GM23338 (cell line): ENCODE data around the gene AMPD3. TPM values are rescaled to one million over a fixed set of nuclear protein-coding genes. Genes with fewer than 3 reads are reported as not detected.

ENCODE experiments used
- ATAC-seq: fragments of 200-7000 bp; cut with Tn5 transposase; 3 replicates; pipeline ENCODE4 v1.9.1; 2020
- DNase-seq: peaks from one replicate; pipeline ENCODE4 v3.0.0-alpha.2; 2015; ENCODE audit warnings: low spot score
- H2AFZ ChIP-seq: fragments of 200-600 bp; sonication (generic); 2 replicates; pipeline ENCODE4 v1.8.0; 2016; ENCODE audit warnings: antibody characterized with exemption, mild to moderate bottlenecking, moderate library complexity
- H3F3A ChIP-seq: fragments of 200-600 bp; sonication (generic); replicated peaks from 2 replicates; pipeline ENCODE4 v1.8.0; 2017; ENCODE audit warnings: antibody characterized with exemption, mixed run types, low read depth
- H3K27ac ChIP-seq: fragments of 200-600 bp; sonication (generic); 2 replicates; pipeline ENCODE4 v1.6.1; 2016; ENCODE audit warnings: low read depth
- H3K27me3 ChIP-seq: fragments of 200-600 bp; sonication (generic); 2 replicates; pipeline ENCODE4 v1.8.0; 2016; ENCODE audit warnings: mild to moderate bottlenecking, mixed run types, moderate library complexity; ENCODE audit not compliant: insufficient read depth
- H3K36me3 ChIP-seq: fragments of 200-600 bp; sonication (generic); 2 replicates; pipeline ENCODE4 v1.8.0; 2016; ENCODE audit warnings: mild to moderate bottlenecking; ENCODE audit not compliant: insufficient read depth
- H3K4me1 ChIP-seq: fragments of 200-600 bp; sonication (generic); 2 replicates; pipeline ENCODE4 v1.8.0; 2016; ENCODE audit warnings: mild to moderate bottlenecking, moderate library complexity; ENCODE audit not compliant: insufficient read depth
- H3K4me2 ChIP-seq: fragments of 200-600 bp; sonication (generic); 2 replicates; pipeline ENCODE4 v1.7.1; 2017; ENCODE audit warnings: mixed run types
- H3K4me3 ChIP-seq: fragments of 200-600 bp; sonication (generic); 2 replicates; pipeline ENCODE4 v1.6.1; 2016; ENCODE audit warnings: mixed run types
- H3K79me2 ChIP-seq: fragments of 200-600 bp; sonication (generic); replicated peaks from 2 replicates; pipeline ENCODE4 v1.8.0; 2017; ENCODE audit warnings: mild to moderate bottlenecking; ENCODE audit not compliant: insufficient read depth
- H3K9me2 ChIP-seq: fragments of 200-600 bp; sonication (generic); 2 replicates; pipeline ENCODE4 v1.8.0; 2017; ENCODE audit not compliant: insufficient read depth
- H4K20me1 ChIP-seq: fragments of 200-600 bp; sonication (generic); replicated peaks from 2 replicates; pipeline ENCODE4 v1.8.0; 2017; ENCODE audit warnings: mild to moderate bottlenecking; ENCODE audit not compliant: insufficient read depth
- H3K27ac Mint-ChIP-seq: 2 replicates; pipeline ENCODE4 v1.8.0; 2020; ENCODE audit warnings: inconsistent platforms, mild to moderate bottlenecking, moderate library complexity, mixed read lengths
- H3K27me3 Mint-ChIP-seq: 3 replicates; pipeline ENCODE4 v1.8.0; 2022; ENCODE audit warnings: low read depth, mild to moderate bottlenecking, moderate library complexity, mixed read lengths, inconsistent platforms; ENCODE audit not compliant: insufficient read depth, poor library complexity
- H3K36me3 Mint-ChIP-seq: 3 replicates; pipeline ENCODE4 v1.8.0; 2021; ENCODE audit warnings: low read depth, mild to moderate bottlenecking, inconsistent platforms, moderate library complexity, mixed read lengths
- H3K4me1 Mint-ChIP-seq: 3 replicates; pipeline ENCODE4 v1.8.0; 2020; ENCODE audit warnings: mild to moderate bottlenecking, inconsistent platforms, mixed read lengths
- H3K4me3 Mint-ChIP-seq: 3 replicates; pipeline ENCODE4 v1.8.0; 2021; ENCODE audit warnings: moderate library complexity, mild to moderate bottlenecking, inconsistent platforms, mixed read lengths
- H3K9me3 Mint-ChIP-seq: 3 replicates; pipeline ENCODE4 v1.8.0; 2020; ENCODE audit warnings: moderate library complexity, mild to moderate bottlenecking, inconsistent platforms, mixed read lengths
- CREB1 ChIP-seq: fragments of 250-450 bp; sonication (Bioruptor Pico); IDR thresholded peaks from 2 replicates; pipeline ENCODE4 v1.5.0; 2020; ENCODE audit warnings: low read depth, mild to moderate bottlenecking, moderate library complexity
- CTCF ChIP-seq, 2 experiments: fragments of 200-600 bp in 1 of 2; sonication (generic) in 1 of 2; conservative IDR thresholded peaks; 2 replicates each; pipeline versions ENCODE4 v1.5.1 to v1.6.1; 2016 to 2017; ENCODE audit warnings: antibody characterized with exemption in 2 of 2, low read depth in 2 of 2, mild to moderate bottlenecking in 2 of 2, moderate library complexity in 1 of 2
- JUNB ChIP-seq: IDR thresholded peaks from one replicate; pipeline ENCODE4 v1.6.1; 2016; ENCODE audit warnings: antibody characterized with exemption; ENCODE audit not compliant: unreplicated experiment
- ZNF331 ChIP-seq: fragments of 250-450 bp; sonication (Bioruptor Pico); IDR thresholded peaks from 2 replicates; pipeline ENCODE4 v1.5.0; 2020; ENCODE audit warnings: low read depth, mild to moderate bottlenecking, moderate library complexity
- ZNF462 ChIP-seq: fragments of 250-450 bp; sonication (Bioruptor Pico); IDR thresholded peaks from 2 replicates; pipeline ENCODE4 v1.5.0; 2020; ENCODE audit warnings: mild to moderate bottlenecking, moderate library complexity
- polyA plus RNA-seq: library from polyadenylated mRNA; unstranded; fragments of >200 nt; fragmentation: Nextera tagmentation; extraction: Ambion mirVana; gene quantifications from 2 replicates; pipeline ENCODE4 v1.2.1, GENCODE V29; 2016
- total RNA-seq: library from RNA; depleted of rRNA; stranded (reverse); fragments of >200 nt; shearing (Covaris generic); gene quantifications from 2 replicates; pipeline ENCODE4 v1.2.3, GENCODE V29; 2014
- TF ChIP-seq, protein P1 (sequence below): IDR thresholded peaks from one replicate; pipeline ENCODE4 v1.6.1; 2018; ENCODE audit warnings: antibody characterized with exemption; ENCODE audit not compliant: unreplicated experiment

Gene AMPD3
- total and polyA plus RNA-seq, 2 experiments from 2014 or later = 1.6 to 2.1 TPM

DNA sequence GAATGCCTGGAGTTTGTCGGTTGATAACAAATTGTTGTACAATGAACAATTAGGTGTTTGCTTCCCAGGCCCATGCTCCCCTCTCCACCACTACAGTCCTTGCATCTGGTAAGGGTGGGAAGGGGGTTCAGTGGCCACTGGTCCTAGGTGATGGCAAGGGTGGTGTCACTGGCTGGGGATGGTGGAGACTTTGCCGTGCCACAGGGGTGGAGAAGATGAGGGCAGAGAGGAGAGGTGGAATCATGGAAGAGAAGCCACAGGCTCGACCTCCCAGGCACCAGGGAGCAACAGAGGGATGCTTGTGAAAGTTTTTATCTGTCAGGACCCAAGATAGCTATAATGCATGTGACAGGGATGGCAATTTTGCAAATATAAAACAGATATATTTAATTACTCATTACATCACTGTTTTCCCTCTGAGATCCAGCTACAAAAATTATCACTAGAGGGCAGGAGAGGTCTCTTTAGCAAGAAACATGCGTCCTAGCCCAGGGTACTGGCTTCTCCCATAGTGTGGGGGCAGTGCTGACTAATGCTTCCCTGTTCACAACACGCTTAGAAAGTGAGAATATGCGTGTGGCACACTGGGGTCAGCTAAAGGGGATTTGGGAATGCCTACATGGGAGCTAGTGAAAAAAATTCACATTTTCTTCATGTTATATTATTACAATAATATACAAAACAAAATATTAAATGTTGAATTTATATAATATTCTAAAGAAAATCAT lies 49.0 kb upstream of the AMPD3 start:
- no peak overlapping the region for H3K4me3 ChIP-seq
- Mint-ChIP-seq H3K36me3 (no peaks in the 10 kb centered on the region), H3K9me3 (no peaks in the 10 kb centered on the region), H3K4me3 (no peak overlapping the region), H3K4me1 (peaks cover 8% of the 10 kb centered on the region), H3K27ac (peak overlapping the region; percentile 53; the same call in 1 of the 2 replicates), H3K27me3 (peaks cover 4% of the 10 kb centered on the region)
- H3K4me1 ChIP-seq = peaks cover 4% of the 10 kb centered on the region
- no peaks in the 10 kb centered on the region for H3K36me3 ChIP-seq
- ATAC-seq (peak; percentile 96), DNase-seq (peak; percentile 92)
- no peaks in the 10 kb centered on the region for H3K27me3 ChIP-seq
- H3K27ac ChIP-seq = no peak overlapping the region
- H3K9me2 ChIP-seq = 0 out of 2 replicates have a peak, but pooled peaks cover 5% of the 10 kb centered on the region
- no peaks in the 10 kb centered on the region for H4K20me1 ChIP-seq
- TF ChIP-seq JUNB (no peak), ZNF462 (CRISPR knock-in tag) (no peak), CREB1 (CRISPR knock-in tag) (no peak), CTCF (conservative IDR thresholded peaks at IDR 0.05; ENCODE audit: low read depth in 2 of 2) (peak; percentile 82 to 87), ZNF331 (CRISPR knock-in tag) (no peak)
- TF ChIP-seq, protein P1, sequence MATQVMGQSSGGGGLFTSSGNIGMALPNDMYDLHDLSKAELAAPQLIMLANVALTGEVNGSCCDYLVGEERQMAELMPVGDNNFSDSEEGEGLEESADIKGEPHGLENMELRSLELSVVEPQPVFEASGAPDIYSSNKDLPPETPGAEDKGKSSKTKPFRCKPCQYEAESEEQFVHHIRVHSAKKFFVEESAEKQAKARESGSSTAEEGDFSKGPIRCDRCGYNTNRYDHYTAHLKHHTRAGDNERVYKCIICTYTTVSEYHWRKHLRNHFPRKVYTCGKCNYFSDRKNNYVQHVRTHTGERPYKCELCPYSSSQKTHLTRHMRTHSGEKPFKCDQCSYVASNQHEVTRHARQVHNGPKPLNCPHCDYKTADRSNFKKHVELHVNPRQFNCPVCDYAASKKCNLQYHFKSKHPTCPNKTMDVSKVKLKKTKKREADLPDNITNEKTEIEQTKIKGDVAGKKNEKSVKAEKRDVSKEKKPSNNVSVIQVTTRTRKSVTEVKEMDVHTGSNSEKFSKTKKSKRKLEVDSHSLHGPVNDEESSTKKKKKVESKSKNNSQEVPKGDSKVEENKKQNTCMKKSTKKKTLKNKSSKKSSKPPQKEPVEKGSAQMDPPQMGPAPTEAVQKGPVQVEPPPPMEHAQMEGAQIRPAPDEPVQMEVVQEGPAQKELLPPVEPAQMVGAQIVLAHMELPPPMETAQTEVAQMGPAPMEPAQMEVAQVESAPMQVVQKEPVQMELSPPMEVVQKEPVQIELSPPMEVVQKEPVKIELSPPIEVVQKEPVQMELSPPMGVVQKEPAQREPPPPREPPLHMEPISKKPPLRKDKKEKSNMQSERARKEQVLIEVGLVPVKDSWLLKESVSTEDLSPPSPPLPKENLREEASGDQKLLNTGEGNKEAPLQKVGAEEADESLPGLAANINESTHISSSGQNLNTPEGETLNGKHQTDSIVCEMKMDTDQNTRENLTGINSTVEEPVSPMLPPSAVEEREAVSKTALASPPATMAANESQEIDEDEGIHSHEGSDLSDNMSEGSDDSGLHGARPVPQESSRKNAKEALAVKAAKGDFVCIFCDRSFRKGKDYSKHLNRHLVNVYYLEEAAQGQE = no peak
- no peaks in the 10 kb centered on the region for H3K79me2 ChIP-seq
- H2AFZ ChIP-seq = peak overlapping the region; percentile 67; the same call in 1 of the 2 replicates
- H3F3A ChIP-seq = no peaks in the 10 kb centered on the region
- no peak overlapping the region for H3K4me2 ChIP-seq
